GM21447 (cell line): ENCODE measurements around the gene CALML6.
"Not testable (repeated sequence)": the region's sequence is repeated elsewhere in the genome, so short reads cannot be mapped to it uniquely, and the experiment has no call there.

Source experiments
- ATAC-seq: cut with Tn5 transposase; IDR thresholded peaks from one replicate; pipeline ENCODE4 v1.9.1; 2021; ENCODE audit not compliant: unreplicated experiment

CALML6 gene

GRCh38 chr1:1924849-1925248, 9.8 kb downstream of the CALML6 start:
- no peak for ATAC-seq

GRCh38 chr1:1925437-1926345, 10.6 kb downstream of the CALML6 start:
- no peak for ATAC-seq

- ATAC-seq = no peak
Observed at GRCh38 chr1:1926346-1926811, 11.3 kb downstream of the CALML6 start.

- ATAC-seq = no peak
Observed at GRCh38 chr1:1926886-1927660, 12.0 kb downstream of the CALML6 start.

GRCh38 chr1:1927751-1928150, 12.7 kb downstream of the CALML6 start:
- ATAC-seq = no peak

- ATAC-seq = no peak
Observed at GRCh38 chr1:1928231-1929101, 13.4 kb downstream of the CALML6 start.

- ATAC-seq = no peak
Observed at GRCh38 chr1:1929102-1929638, 14.1 kb downstream of the CALML6 start.

- no peak for ATAC-seq
Observed at GRCh38 chr1:1929639-1930545, 14.8 kb downstream of the CALML6 start.

- not testable (repeated sequence) for ATAC-seq
Observed at GRCh38 chr1:1934848-1935247, 19.8 kb downstream of the CALML6 start.

GRCh38 chr1:1937061-1937460, 22.0 kb downstream of the CALML6 start:
- ATAC-seq = no peak

- no peak for ATAC-seq
Observed at GRCh38 chr1:1937549-1938275, 22.7 kb downstream of the CALML6 start.

- ATAC-seq = no peak
Observed at GRCh38 chr1:1938276-1938573, 23.2 kb downstream of the CALML6 start.

- no peak for ATAC-seq
Observed at GRCh38 chr1:1938613-1939295, 23.7 kb downstream of the CALML6 start.

GRCh38 chr1:1939296-1940122, 24.4 kb downstream of the CALML6 start:
- ATAC-seq = no peak

GRCh38 chr1:1940123-1940425, 25.0 kb downstream of the CALML6 start:
- ATAC-seq = no peak

- no peak for ATAC-seq
Observed at GRCh38 chr1:1941211-1941841, 26.3 kb downstream of the CALML6 start.
